Panc1 (cell line): ENCODE measurements around the gene DLGAP1. TPM values are rescaled to one million over a fixed set of nuclear protein-coding genes. Genes with fewer than 3 reads are reported as not detected.
A peak's percentile ranks its signal among the peaks of the same experiment; 100 is the strongest.

Experiments
- ATAC-seq: fragments of 200-7000 bp; cut with Tn5 transposase; 2 replicates; pipeline ENCODE4 v1.9.1; 2020; ENCODE audit warnings: mild to moderate bottlenecking, moderate library complexity
- BruUV-seq: library from RNA; stranded (reverse); fragments of 400-500 nt; replicated peaks from 2 replicates; lab custom pipeline; 2021; lab: Mats Ljungman, UMichigan
- CTCF ChIA-PET: fragments of 300-600 bp; sonication (Branson Sonifier 250); formaldehyde crosslinking; loops from one replicate; lab custom pipeline; 2022; ENCODE audit warnings: antibody characterized with exemption; lab: Charles Lee
- POLR2A ChIA-PET: fragments of 300-600 bp; sonication (Branson Sonifier 250); formaldehyde crosslinking; loops from one replicate; lab custom pipeline; 2022; ENCODE audit warnings: antibody characterized with exemption; lab: Charles Lee
- DNase-seq: peaks from one replicate; pipeline ENCODE4 v3.0.0-alpha.2; 2010; ENCODE audit warnings: low read depth, low spot score
- H3K27ac ChIP-seq: 2 replicates; pipeline ENCODE4 v1.5.1; 2011; ENCODE audit warnings: mild to moderate bottlenecking, low read length, inconsistent platforms
- H3K27me3 ChIP-seq: fragments of 200-500 bp; sonication (Bioruptor generic); 2 replicates; pipeline ENCODE4 v1.6.0; 2014; ENCODE audit warnings: low read length, inconsistent platforms; ENCODE audit not compliant: control insufficient read depth, insufficient read depth
- H3K36me3 ChIP-seq: fragments of 200-500 bp; sonication (Bioruptor generic); 2 replicates; pipeline ENCODE4 v1.5.1; 2014; ENCODE audit warnings: inconsistent platforms, mild to moderate bottlenecking, low read length, moderate library complexity; ENCODE audit not compliant: control insufficient read depth, insufficient read depth
- H3K4me1 ChIP-seq: 2 replicates; pipeline ENCODE4 v1.5.1; 2011; ENCODE audit warnings: inconsistent platforms, mild to moderate bottlenecking, low read length, moderate library complexity; ENCODE audit not compliant: control insufficient read depth, insufficient read depth
- H3K4me3 ChIP-seq, 2 experiments: 2 replicates each; pipeline ENCODE4 v1.5.1; 2011 to 2012; ENCODE audit warnings: low read depth in 2 of 2, low read length in 2 of 2, mild to moderate bottlenecking in 2 of 2, inconsistent platforms in 1 of 2, moderate library complexity in 1 of 2
- H3K9me3 ChIP-seq: fragments of 200-500 bp; sonication (Bioruptor generic); 2 replicates; pipeline ENCODE4 v1.5.1; 2014; ENCODE audit warnings: low read depth, mild to moderate bottlenecking, inconsistent platforms, low read length, moderate library complexity; ENCODE audit not compliant: control insufficient read depth, insufficient read depth
- POLR2AphosphoS5 ChIP-seq: IDR thresholded peaks from 2 replicates; pipeline ENCODE4 v1.6.1; 2012; ENCODE audit warnings: mild to moderate bottlenecking, low read depth, low read length, moderate library complexity
- REST ChIP-seq, 2 experiments: IDR thresholded peaks; 2 replicates each; pipeline ENCODE4 v1.6.1; 2011 to 2012; ENCODE audit warnings: low read depth in 2 of 2, control low read depth in 1 of 2, low read length in 1 of 2, mild to moderate bottlenecking in 1 of 2, moderate library complexity in 1 of 2; ENCODE audit not compliant: insufficient read depth in 1 of 2
- SIN3A ChIP-seq: IDR thresholded peaks from 2 replicates; pipeline ENCODE4 v1.6.1; 2012; ENCODE audit warnings: low read depth, mild to moderate bottlenecking, low read length, moderate library complexity, borderline replicate concordance; ENCODE audit not compliant: insufficient read depth
- TCF7L2 ChIP-seq: IDR thresholded peaks from 2 replicates; pipeline ENCODE4 v1.6.1; 2011; ENCODE audit warnings: mild to moderate bottlenecking, low read depth, low read length, inconsistent platforms
- in situ Hi-C: cut with HindIII; loops from 2 replicates; pipeline ENCODE4 v1.10.0; 2016; ENCODE audit warnings: low sequenced_read_pairs, low pct_unique_long_range_greater_than_20kb
- intact Hi-C: fragments of 100-400 bp; cut with micrococcal nuclease; formaldehyde crosslinking; loops from one replicate; pipeline ENCODE4 v1.10.0; 2022; ENCODE audit not compliant: unreplicated experiment
- total RNA-seq: library from RNA; stranded (reverse); gene quantifications from one replicate; pipeline ENCODE4 v1.2.1, GENCODE V29; 2021; ENCODE audit not compliant: unreplicated experiment
- TF ChIP-seq, protein P1 (sequence below): fragments of 450-650 bp; IDR thresholded peaks from 2 replicates; pipeline ENCODE4 v1.5.1; 2017; ENCODE audit warnings: mild to moderate bottlenecking

DLGAP1 gene
- total RNA-seq, 1 experiment from 2014 or later, result 1.8 TPM

- TF ChIP-seq POLR2AphosphoS5 (no peak), TCF7L2 (no peak), REST (IDR thresholded peaks at IDR 0.05; ENCODE audit: insufficient read depth in 1 of 2, low read depth in 2 of 2, low read length in 1 of 2) (no peak), SIN3A (no peak)
- TF ChIP-seq, protein P1, sequence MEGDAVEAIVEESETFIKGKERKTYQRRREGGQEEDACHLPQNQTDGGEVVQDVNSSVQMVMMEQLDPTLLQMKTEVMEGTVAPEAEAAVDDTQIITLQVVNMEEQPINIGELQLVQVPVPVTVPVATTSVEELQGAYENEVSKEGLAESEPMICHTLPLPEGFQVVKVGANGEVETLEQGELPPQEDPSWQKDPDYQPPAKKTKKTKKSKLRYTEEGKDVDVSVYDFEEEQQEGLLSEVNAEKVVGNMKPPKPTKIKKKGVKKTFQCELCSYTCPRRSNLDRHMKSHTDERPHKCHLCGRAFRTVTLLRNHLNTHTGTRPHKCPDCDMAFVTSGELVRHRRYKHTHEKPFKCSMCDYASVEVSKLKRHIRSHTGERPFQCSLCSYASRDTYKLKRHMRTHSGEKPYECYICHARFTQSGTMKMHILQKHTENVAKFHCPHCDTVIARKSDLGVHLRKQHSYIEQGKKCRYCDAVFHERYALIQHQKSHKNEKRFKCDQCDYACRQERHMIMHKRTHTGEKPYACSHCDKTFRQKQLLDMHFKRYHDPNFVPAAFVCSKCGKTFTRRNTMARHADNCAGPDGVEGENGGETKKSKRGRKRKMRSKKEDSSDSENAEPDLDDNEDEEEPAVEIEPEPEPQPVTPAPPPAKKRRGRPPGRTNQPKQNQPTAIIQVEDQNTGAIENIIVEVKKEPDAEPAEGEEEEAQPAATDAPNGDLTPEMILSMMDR, result no peak
- H3K4me3 ChIP-seq, result no peak overlapping the region
Observed at GRCh38 chr18:3690764-3691066, 764.4 kb downstream of the DLGAP1 start.

DNA sequence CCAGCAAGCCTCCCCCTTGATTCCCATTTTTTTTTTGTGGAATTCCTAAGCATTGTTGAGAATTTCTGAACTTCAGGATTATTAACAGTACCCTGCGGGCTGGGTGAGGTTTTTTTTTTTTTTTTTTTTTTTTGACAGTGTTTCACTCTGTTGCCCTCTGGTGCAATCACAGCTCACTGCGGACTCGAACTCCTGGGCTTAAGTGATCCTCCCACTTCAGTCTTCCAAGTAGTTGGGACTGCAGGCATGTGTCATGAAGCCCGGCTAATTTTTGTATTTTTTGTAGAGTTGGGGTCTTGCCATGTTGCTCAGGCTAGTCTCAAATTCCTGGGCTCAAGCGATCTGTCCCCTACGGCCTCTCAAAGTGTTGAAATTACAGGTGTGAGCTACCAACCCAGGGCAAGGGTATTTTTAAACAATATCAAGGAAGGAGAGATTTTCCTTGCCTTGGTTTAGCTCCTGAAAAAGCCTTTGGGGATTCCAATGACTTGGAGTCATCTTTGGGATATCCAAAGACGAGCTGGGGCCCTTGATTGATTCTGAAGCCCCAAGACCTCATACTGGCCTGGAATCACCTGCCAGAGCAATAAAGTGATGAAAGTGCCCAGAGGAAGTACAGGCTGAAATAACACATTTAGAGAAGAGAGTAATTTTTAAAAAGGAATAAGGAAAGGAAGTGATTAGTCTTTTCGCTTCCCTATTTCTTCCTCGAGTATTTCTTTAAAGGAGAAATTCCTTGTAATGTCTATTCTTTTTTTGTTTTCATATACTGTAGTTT lies 764.9 kb downstream of the DLGAP1 start:
- H3K27ac ChIP-seq, result peak overlapping the region; percentile 80
- intact Hi-C loops, result no loop called here
- in situ Hi-C loops, result no loop called here
- H3K27me3 ChIP-seq, result no peaks in the 10 kb centered on the region
- peaks cover 14% of the 10 kb centered on the region for H3K4me1 ChIP-seq
- H3K4me3 ChIP-seq, result no peak overlapping the region
- ChIA-PET CTCF (interaction anchor here (0.9 kb wide), 1 partner anchor 14 kb away, joined by 3 read pairs; no protein-coding TSS in a partner anchor), POLR2A (no interaction called here)
- DNase-seq, result no peak
- H3K36me3 ChIP-seq, result no peaks in the 10 kb centered on the region
- TF ChIP-seq, protein P1, result peak; percentile 17; the same call in 1 of the 2 replicates
- TF ChIP-seq SIN3A, result no peak
- BruUV-seq, result no TSS peak
- ATAC-seq, result no peak
- H3K9me3 ChIP-seq, result no peaks in the 10 kb centered on the region; the same call in 1 of the 2 replicates

More at GRCh38 chr18:3690764-3691066, 764.4 kb downstream of the DLGAP1 start:
- intact Hi-C loops, result no loop called here
- ChIA-PET CTCF (interaction anchor here (0.9 kb wide), 1 partner anchor 15 kb away, joined by 3 read pairs; no protein-coding TSS in a partner anchor), POLR2A (interaction anchor here (0.7 kb wide), 1 partner anchor 27 kb away, joined by 5 read pairs; no protein-coding TSS in a partner anchor)
- DNase-seq (no peak), ATAC-seq (no peak)
- peaks cover 14% of the 10 kb centered on the region for H3K4me1 ChIP-seq
- in situ Hi-C loops, result no loop called here
- peak overlapping the region; percentile 80 for H3K27ac ChIP-seq
- no TSS peak for BruUV-seq
- H3K27me3 ChIP-seq, result no peaks in the 10 kb centered on the region
- H3K9me3 ChIP-seq, result no peaks in the 10 kb centered on the region; the same call in 1 of the 2 replicates
- no peaks in the 10 kb centered on the region for H3K36me3 ChIP-seq
